GM19099 (cell line): ENCODE data around the gene HS3ST4.

ENCODE experiments used
- POLR2A ChIP-seq: IDR thresholded peaks from 3 replicates; pipeline ENCODE4 v1.6.1; 2011; ENCODE audit warnings: low read depth; ENCODE audit not compliant: insufficient read length; ENCODE audit errors: extremely low read depth

HS3ST4 gene

DNA sequence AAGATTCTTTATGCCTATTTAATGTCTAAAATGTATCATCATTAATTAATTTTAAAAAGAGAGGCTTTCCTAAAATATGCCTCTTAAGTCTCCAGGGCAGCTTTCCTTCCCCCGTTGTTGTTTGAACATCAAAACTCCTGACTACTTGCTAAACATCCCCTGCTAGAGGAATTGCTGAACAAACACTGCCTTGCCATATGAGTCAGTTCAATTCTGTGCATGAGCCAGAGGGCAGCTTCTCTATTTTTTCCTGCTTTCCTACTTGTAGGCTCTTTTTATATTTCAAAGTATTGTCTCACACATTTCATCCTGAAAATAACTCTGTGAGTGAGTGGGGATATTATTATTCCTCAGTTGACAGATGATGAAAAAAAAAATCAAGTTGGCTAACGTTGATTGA lies 143.4 kb downstream of the HS3ST4 start:
- TF ChIP-seq POLR2A = no peak

GRCh38 chr16:25838724-25839186 lies 147.0 kb downstream of the HS3ST4 start:
- no peak for TF ChIP-seq POLR2A

GRCh38 chr16:25841761-25842160 lies 150.0 kb downstream of the HS3ST4 start:
- TF ChIP-seq POLR2A = no peak

DNA sequence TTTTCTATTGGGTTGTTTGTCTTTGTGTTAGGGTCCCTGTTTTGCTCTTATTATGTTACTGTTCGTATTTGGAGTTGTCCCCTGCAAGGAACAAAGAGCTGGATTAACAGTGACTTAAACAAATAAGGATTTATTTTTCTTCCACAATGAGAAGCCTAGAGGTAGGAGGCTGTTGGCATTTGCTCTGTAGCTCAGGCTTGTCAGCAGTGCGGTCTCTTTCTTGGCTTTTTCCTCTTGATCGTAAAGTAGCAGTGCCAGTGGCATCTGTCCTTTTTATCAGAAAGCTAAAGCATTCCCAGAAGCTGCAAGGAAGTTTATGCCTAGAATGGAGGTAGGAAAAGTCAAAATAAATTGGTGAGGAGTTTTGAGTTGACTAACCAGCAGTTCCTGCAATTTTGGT lies 154.1 kb downstream of the HS3ST4 start:
- no peak for TF ChIP-seq POLR2A

DNA sequence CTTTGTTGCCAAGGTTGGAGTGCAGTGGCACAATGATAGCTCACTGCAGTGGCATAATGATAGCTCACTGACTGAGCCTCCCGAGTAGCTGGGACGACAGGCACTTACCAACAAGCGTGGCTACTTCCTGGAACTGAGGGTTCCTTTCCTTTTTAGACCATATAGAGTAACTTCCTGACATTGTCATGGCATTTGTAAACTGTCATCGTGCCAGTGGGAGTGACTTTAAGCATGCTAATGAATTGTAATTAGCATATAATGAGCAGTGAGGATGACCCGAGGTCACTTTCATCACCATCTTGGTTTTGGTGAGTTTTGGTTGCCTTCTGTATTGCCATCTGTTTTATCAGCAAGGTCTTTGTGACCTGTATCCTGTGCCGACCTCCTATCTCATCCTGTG lies 162.4 kb downstream of the HS3ST4 start:
- no peak for TF ChIP-seq POLR2A

DNA sequence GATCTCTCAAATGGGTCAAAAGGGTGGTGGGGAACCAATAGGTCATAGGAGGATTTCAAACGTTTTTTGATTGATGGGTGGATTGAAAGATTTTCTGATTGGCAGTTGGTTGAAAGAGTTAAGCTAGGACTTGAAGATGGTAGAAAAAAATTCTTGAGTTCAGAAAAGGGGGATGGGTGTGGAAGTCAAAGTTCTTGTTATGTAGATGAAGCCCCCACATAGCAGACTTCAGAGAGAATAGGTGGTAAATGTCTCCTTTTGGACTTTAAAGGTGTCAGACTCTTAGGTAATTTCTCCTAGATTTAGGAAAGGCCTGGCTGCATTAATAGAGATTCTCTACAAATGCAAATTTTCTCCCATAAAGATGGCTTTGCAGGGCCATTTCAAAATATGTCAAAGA lies 163.3 kb downstream of the HS3ST4 start:
- no peak for TF ChIP-seq POLR2A

DNA sequence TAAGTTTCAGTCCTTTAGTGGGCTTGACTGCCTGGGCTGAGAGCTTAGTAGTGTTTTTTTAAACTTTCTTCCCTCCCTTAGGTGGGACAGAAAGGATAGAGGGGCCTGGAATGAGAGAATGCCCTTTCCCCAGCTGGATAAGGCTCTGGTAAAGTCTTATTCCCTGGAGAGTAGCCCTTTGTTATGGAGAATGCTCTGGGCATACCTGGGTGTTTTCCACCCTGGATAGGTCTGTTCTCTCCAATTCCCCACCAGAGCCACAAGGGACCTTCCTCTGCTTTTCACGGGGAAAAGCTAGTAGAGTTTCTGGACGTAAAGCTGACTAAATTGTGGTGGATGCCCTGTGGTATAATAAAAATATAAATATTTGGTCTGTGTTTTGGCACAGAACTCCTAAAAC lies 164.1 kb downstream of the HS3ST4 start:
- no peak for TF ChIP-seq POLR2A

DNA sequence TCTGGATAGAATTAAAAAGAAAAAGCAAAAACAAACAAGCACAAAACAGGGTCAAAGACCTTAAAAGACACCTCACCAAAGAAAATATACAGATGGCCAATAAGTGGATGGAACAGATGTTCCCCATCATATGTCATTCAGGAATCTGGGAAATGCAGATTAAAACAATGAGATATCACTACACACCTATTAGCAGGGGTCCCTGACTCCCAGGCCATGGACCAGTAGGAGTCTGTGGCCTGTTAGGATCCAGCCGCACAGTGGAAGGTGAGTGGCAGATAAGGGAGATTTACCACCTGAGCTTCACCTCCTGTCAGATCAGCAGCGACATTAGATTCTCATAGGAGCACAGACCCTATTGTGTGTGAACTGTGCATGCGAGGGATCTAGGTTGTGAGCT lies 167.9 kb downstream of the HS3ST4 start:
- TF ChIP-seq POLR2A = no peak

DNA sequence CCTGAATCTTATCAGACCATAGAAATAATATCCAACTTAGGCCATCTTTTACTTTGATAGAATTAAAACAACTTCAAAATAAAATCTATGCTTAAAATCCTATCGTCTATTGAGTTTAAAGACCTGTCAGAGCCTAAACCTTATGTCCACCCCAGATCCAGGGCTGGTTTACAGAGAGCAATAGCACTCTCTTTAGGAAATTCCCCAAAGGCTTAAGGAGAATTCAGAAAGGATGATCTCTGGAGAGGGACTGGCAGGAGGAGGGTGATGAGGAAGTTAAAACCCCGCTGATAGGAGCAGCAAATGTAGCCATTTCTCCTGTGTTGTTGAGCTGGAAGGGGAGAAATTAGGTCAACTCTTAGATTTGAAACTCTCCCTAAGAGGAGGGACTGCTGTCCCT lies 175.3 kb downstream of the HS3ST4 start:
- TF ChIP-seq POLR2A = no peak

- no peak for TF ChIP-seq POLR2A
These were observed 176.3 kb downstream of the HS3ST4 start for GRCh38 chr16:25868106-25868505.

DNA sequence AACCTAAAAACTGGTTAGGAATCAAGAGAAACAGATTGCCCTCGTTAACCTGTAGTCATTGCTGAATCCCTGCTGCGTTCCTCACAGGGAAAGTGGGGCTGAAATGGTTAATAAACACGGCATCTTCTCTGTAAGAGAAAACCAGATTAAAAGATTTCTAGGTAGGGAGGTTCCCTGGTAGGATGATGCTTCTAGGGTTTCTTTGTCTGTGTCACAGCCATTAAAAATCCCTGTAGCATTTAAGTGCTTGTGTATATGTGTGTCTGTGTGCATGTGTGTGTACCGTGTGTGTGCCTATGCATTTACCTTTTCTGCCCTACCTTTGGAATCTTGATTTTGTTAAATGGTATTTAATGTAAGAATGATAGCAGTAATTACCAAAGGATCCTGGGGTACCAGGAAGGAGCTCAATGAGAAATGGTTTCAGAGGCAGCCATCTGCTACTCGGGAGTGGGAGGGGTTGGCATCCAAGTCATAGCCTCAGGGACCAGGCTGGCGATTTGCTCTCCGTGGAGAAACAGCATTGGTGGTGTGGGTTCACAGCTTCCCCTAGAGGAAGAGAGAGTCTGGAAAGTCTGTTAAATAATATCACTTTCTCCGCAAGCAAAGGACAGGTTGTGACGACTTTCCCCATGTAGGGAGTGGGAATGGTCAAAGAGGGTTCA lies 177.1 kb downstream of the HS3ST4 start:
- TF ChIP-seq POLR2A = no peak

GRCh38 chr16:25872369-25873070 lies 180.8 kb downstream of the HS3ST4 start:
- no peak for TF ChIP-seq POLR2A

GRCh38 chr16:25874196-25874595 lies 182.4 kb downstream of the HS3ST4 start:
- no peak for TF ChIP-seq POLR2A

- TF ChIP-seq POLR2A = no peak
These were observed 184.3 kb downstream of the HS3ST4 start for GRCh38 chr16:25875956-25876598.

- TF ChIP-seq POLR2A = no peak
These were observed 185.3 kb downstream of the HS3ST4 start for GRCh38 chr16:25877103-25877502.

GRCh38 chr16:25886598-25886997 lies 194.8 kb downstream of the HS3ST4 start:
- TF ChIP-seq POLR2A = no peak

DNA sequence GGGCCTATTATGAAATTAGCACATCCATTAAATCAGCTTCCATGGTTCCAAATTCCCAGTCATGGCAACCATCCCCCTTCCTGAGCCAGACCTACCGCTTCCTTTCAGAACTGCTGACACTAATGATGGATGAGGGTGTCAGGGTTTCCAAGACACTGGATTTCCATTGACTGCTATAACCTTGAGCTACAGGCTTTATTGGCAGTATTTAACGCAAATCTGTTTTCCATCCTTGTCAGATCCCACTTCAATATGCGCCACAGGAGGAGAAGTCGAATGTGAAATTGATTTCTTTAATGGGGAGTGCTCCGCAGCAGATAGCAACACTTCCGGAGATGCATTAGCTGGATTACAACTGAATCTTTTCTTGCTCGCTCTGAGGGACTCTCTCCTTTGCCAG lies 197.1 kb downstream of the HS3ST4 start:
- no peak for TF ChIP-seq POLR2A

GRCh38 chr16:25893332-25893731 lies 201.6 kb downstream of the HS3ST4 start:
- TF ChIP-seq POLR2A = no peak
